GM12878 (cell line): ENCODE results near the gene ID3. TPM values are rescaled to one million over a fixed set of nuclear protein-coding genes. Genes with fewer than 3 reads are reported as not detected.

Source experiments
- EED ChIP-seq: sonication (generic); IDR thresholded peaks from 2 replicates; pipeline ENCODE4 v1.6.1; 2016; ENCODE audit warnings: antibody characterized with exemption, low read depth
- ELK1 ChIP-seq: IDR thresholded peaks from 2 replicates; pipeline ENCODE4 v1.6.1; 2012; ENCODE audit warnings: low read depth, low read length, improper control_type of control experiment
- IKZF2 ChIP-seq, 2 experiments: fragments of 450-650 bp; IDR thresholded peaks; 2 replicates each; pipeline ENCODE4 v1.6.1; 2017; ENCODE audit warnings: mild to moderate bottlenecking in 2 of 2, moderate library complexity in 2 of 2
- NFYA ChIP-seq: IDR thresholded peaks from 2 replicates; pipeline ENCODE4 v1.6.1; 2011; ENCODE audit warnings: low read depth, mild to moderate bottlenecking, low read length, improper control_type of control experiment, borderline replicate concordance
- PAX8 ChIP-seq: fragments of 450-650 bp; IDR thresholded peaks from 2 replicates; pipeline ENCODE4 v1.6.1; 2017; ENCODE audit warnings: mild to moderate bottlenecking, moderate library complexity
- POU2F2 ChIP-seq: IDR thresholded peaks from 3 replicates; pipeline ENCODE4 v1.6.1; 2011; ENCODE audit warnings: low read depth, mild to moderate bottlenecking, low read length, borderline replicate concordance
- RUNX3 ChIP-seq: IDR thresholded peaks from 2 replicates; pipeline ENCODE4 v1.6.1; 2012; ENCODE audit warnings: low read length, inconsistent platforms
- SREBF2 ChIP-seq: IDR thresholded peaks from 2 replicates; pipeline ENCODE4 v1.6.1; 2012; ENCODE audit warnings: mild to moderate bottlenecking, low read length
- SRF ChIP-seq, 2 experiments: IDR thresholded peaks; 2 replicates each; pipeline ENCODE4 v1.6.1; 2011; ENCODE audit warnings: low read depth in 2 of 2, low read length in 2 of 2, mild to moderate bottlenecking in 1 of 2, moderate library complexity in 1 of 2
- SUPT20H ChIP-seq: IDR thresholded peaks from 2 replicates; pipeline ENCODE4 v1.6.1; 2011; ENCODE audit warnings: low read depth, mild to moderate bottlenecking, low read length, moderate library complexity, borderline replicate concordance; ENCODE audit not compliant: control insufficient read depth
- ZNF274 ChIP-seq: IDR thresholded peaks from one replicate; pipeline ENCODE4 v1.8.0; 2011; ENCODE audit not compliant: insufficient read length, insufficient read depth
- ZZZ3 ChIP-seq: IDR thresholded peaks from 2 replicates; pipeline ENCODE4 v1.6.1; 2011; ENCODE audit warnings: low read depth; ENCODE audit not compliant: control insufficient read depth, insufficient read length
- polyA plus RNA-seq, 11 experiments: library from polyadenylated mRNA; depleted of rRNA in 4 of 11; unstranded in 6 of 11; stranded (reverse) in 5 of 11; fragments of >200 nt; fragmentation: Nextera tagmentation in 4 of 11; fragmentation: Illumina TruSeq in 1 of 11; extraction: Ambion mirVana in 4 of 11; extraction: Trizol in 1 of 11; gene quantifications; 1 replicate in 1 of 11; 2 replicates in 10 of 11; pipeline versions ENCODE4 v1.2.1 to v1.2.3, GENCODE V29; 2011 to 2016; ENCODE audit warnings: inconsistent platforms in 2 of 11, missing spikeins in 2 of 11, low read depth in 1 of 11
- total RNA-seq, 4 experiments: library from RNA; depleted of rRNA in 3 of 4; stranded (reverse); fragments of >200 nt in 3 of 4; fragmentation: Illumina TruSeq in 1 of 4; extraction: Trizol in 1 of 4; gene quantifications; 2 replicates each; pipeline versions ENCODE4 v1.2.1 to v1.2.3, GENCODE V29; 2013 to 2021
- TF ChIP-seq, protein P1 (sequence below): IDR thresholded peaks from 2 replicates; pipeline ENCODE4 v1.6.1; 2012; ENCODE audit warnings: low read depth, low read length, improper control_type of control experiment

ID3 gene
- total and polyA plus RNA-seq, 10 of the 15 experiments (the other 5 are each of a cell fraction or from before 2014, with no cell fraction given), result 42.7 to 475 (median 207) TPM

- TF ChIP-seq SREBF2 (no peak), ELK1 (no peak), PAX8 (no peak), SRF (IDR thresholded peaks at IDR 0.05; ENCODE audit: low read depth in 2 of 2, low read length in 2 of 2) (0 out of 4 replicates have a peak, but pooled peaks of 1 of the 2 experiments have one; percentile 25), NFYA (no peak), EED (no peak), IKZF2 (IDR thresholded peaks at IDR 0.05) (peak; percentile 28 to 39; a peak in 3 of 4 replicates), SUPT20H (no peak), POU2F2 (peak; percentile 94), ZZZ3 (no peak), RUNX3 (peak; percentile 76), ZNF274 (no peak)
- TF ChIP-seq, protein P1, sequence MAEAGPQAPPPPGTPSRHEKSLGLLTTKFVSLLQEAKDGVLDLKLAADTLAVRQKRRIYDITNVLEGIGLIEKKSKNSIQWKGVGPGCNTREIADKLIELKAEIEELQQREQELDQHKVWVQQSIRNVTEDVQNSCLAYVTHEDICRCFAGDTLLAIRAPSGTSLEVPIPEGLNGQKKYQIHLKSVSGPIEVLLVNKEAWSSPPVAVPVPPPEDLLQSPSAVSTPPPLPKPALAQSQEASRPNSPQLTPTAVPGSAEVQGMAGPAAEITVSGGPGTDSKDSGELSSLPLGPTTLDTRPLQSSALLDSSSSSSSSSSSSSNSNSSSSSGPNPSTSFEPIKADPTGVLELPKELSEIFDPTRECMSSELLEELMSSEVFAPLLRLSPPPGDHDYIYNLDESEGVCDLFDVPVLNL, result peak; percentile 73
These were observed at the start of gene ID3 (continued) for GRCh38 chr1:23559136-23559984.
